ENCODE results near the gene STON2.
"Not testable (repeated sequence)": the region's sequence is repeated elsewhere in the genome, so short reads cannot be mapped to it uniquely, and the experiment has no call there.

The STON2 gene

GRCh38 chr14:81400202-81400678 is at the start of gene STON2:
Gene STON2 (minus strand): TSS chr14:81400324. CDS start chr14:81398382, 1,942 bp downstream.
- no peak for DNase-seq (ENCODE audit: low spot score)

GRCh38 chr14:81449576-81449975 is 49.5 kb upstream of the STON2 start:
- no peak for DNase-seq (ENCODE audit: low spot score)

GRCh38 chr14:81449114-81449513 is 49.0 kb upstream of the STON2 start:
- no peak for DNase-seq (ENCODE audit: low spot score)

GRCh38 chr14:81447021-81447764 is 47.1 kb upstream of the STON2 start:
- no peak for DNase-seq (ENCODE audit: low spot score)

- DNase-seq (ENCODE audit: low spot score): no peak
Observed at GRCh38 chr14:81446279-81447007, 46.3 kb upstream of the STON2 start.

DNA sequence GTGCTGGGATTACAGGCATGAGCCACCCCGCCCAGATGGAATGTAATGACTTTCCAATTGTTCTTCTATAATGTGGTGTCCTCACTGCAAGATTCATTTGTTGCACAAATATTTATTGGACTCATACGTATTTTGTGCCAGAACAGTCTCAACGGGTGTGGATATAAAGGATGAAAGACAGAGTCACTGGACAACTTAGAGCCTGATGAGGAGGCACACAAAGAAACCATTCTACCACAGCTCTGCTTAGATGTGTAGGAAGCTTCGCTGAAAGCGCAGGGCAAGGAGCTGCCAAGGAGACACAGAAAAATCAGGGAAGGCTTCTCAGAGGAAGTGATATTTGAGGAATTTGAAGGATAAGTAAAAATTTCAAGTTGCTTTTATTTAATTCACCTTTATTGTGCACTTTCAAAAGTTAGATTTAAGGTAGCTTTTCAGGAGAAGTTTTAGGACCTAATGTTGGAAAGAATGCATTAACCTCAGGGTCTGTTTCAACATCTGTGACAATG is 41.6 kb upstream of the STON2 start:
- no peak for DNase-seq (ENCODE audit: low spot score)

DNA sequence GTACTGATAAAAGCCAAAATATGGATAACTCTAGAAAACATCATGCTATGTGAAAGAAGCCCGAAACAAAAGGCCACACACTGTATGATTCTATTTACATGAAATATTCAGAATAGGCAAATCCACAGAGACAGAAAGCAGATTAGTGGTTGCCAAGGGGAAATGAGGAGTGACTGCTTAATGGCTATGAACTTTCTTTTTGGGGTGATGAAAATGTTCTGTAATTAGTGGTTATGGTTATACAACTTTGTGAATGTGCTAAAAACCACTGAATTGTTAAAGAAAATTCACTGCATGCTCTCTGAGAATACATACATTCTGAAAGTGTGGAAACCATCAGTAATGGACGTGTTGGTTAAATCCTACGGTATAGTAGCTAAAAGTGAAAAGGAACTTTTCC is 39.9 kb upstream of the STON2 start:
- DNase-seq (ENCODE audit: low spot score): no peak

- no peak for DNase-seq (ENCODE audit: low spot score)
Observed at GRCh38 chr14:81437244-81437643, 37.1 kb upstream of the STON2 start.

DNA sequence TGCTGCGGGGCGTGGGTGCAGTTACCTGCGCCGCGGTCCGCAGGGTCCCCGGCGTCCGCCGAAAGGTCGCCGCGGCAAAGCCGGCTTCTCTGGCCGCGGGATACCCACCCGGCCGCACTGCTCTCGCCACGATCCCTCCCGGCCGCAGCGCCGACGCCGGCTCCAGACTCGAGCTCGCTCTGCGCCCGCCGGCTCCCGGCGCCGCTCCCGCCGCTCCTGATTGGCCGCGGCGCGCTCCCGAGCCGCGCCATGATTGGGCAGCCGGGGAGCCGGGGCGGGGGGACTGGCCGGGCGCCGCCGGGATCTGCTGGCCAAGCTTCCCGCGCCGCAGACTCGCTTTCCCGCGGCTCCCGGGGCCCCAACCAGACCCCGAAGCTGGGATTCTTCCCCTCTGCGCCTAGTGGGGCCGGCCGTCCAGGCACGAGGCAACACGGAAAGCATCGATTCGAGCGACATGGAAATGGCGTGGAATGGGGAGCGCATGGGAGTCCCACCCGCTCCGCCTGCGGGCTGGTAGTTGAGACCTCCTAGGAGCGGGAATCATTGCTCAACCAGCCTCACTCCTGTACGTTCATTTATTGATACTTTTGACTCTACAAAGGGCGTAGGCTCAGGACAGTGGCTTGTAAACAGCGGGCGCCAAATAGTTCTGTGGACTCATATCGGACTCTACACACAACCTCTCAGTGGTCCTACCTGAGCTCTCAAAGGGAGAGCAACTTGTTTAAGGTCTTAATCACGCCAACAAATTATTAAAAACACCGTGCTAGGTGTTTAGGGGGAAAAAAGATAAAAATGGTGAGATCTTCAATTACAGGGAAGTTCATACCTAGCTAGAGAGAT is 36.4 kb upstream of the STON2 start:
- no peak for DNase-seq (ENCODE audit: low spot score)

DNA sequence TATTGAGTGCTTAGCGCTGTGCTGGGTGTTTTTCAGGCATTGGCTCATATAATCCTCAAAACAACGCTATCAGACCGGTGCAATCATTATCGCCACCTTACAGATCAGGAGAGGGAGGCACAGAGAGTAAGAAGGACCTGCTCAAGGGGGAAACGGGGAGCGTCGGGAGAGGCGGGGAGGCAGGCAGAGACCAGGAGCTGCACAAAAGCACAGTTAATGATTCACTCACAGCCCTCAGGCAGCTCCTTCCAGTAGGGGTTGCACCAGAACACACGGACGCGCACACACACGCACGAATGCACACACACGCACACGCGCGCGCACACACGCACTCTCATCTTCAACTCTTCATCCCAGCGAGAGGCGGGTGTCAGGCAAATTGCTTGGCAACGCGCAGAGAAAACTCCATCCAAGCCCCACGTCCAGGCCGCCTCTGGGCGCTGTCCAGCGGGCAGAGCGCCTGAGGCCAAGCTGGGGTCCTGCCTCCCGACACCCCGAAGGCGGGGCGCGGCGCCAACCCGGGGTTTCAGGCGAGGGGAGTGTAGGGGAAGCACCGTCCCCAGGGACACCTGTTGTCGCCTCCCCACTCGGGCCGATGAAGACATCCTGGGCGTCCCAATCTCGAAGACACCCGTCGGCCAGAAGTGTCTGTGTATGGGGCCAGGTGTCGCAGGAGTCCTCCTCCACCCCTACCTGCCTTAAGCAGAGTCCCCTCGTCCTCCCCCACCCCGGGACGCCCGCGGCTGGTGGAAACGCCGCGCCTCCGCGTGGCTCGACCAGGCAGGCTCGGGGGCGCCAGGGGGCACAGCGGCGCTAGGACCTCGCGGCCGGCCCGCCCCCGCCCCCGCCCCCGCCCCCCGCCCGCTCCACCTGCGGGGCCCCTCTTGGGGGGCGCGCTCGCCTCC is 35.5 kb upstream of the STON2 start:
- no peak for DNase-seq (ENCODE audit: low spot score)

GRCh38 chr14:81435048-81435390 is 34.9 kb upstream of the STON2 start:
- DNase-seq (ENCODE audit: low spot score): no peak

GRCh38 chr14:81434230-81434629 is 34.1 kb upstream of the STON2 start:
- no peak for DNase-seq (ENCODE audit: low spot score)

DNA sequence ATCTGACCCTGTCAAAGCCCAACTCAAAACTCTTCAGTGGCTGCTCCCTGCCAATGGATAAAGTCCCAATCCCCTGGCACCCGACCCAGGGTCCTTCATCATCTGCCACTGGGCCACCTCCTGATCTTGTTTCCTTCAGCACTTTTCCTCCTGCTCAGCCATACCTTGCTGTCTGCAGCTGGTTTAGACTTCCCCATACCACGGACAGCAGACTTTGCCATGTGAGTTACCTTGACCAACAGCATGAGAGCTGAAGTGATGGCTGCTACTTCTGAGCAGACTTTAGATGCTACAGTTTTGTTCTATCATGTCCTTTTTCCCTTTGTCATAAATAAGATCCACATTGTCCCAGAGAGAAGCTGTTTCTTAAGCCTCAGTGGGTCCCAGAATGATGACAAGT is 33.3 kb upstream of the STON2 start:
- no peak for DNase-seq (ENCODE audit: low spot score)

DNA sequence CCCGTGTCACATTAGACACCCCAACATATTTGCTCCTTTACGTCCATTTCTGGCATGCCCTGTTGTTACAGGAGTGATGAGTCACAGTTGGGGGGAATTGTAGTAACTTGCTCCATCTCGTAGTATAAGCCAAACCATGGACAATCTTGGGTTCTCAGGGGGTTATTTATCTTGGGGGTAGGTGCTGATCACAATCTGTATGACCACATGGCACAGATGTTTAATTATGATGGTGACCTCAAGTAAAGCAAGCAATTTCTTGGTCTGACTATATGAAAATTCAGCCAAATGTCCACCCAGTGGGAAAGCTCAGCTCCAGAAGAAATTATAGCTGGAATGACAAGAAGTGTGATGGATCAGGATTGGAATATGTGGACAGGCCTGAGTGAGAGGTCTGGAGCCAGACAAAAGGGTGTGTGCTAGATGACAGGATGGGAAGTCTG is 32.1 kb upstream of the STON2 start:
- no peak for DNase-seq (ENCODE audit: low spot score)

GRCh38 chr14:81430235-81430634 is 30.1 kb upstream of the STON2 start:
- no peak for DNase-seq (ENCODE audit: low spot score)

DNA sequence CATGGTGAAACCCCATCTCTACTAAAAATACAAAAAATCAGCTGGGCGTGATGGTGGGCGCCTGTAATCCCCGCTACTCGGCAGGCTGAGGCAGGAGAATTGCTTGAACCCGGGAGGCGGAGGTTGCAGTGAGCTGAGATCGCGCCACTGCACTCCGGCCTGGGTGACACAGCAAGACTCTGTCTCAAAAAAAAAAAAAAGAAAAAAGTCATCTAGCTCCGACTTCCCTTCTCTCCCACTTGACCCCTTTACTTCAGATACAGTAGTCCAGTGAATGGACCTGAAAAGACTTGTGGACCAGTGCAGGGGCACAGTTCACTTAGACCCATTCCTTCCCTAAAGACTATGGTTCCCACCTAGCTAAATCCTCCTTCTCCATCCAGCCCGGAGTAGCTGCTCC is 29.6 kb upstream of the STON2 start:
- not testable (repeated sequence) for DNase-seq (ENCODE audit: low spot score)

GRCh38 chr14:81429028-81429427 is 28.9 kb upstream of the STON2 start:
- no peak for DNase-seq (ENCODE audit: low spot score)

GRCh38 chr14:81427348-81428058 is 27.4 kb upstream of the STON2 start:
- DNase-seq (ENCODE audit: low spot score): no peak

GRCh38 chr14:81423504-81423903 is 23.4 kb upstream of the STON2 start:
- DNase-seq (ENCODE audit: low spot score): no peak

GRCh38 chr14:81418057-81418790 is 18.1 kb upstream of the STON2 start:
- DNase-seq (ENCODE audit: low spot score): no peak

Measured in NAMALWA (cell line).